A673 (cell line): ENCODE data around the gene ELK3. TPM values are rescaled to one million over a fixed set of nuclear protein-coding genes. Genes with fewer than 3 reads are reported as not detected.

Source experiments
- BruUV-seq: library from RNA; stranded (reverse); fragments of 400-500 nt; replicated peaks from 2 replicates; lab custom pipeline; 2021; lab: Mats Ljungman, UMichigan
- CTCF ChIA-PET: fragments of 300-600 bp; sonication (Branson Sonifier 250); formaldehyde crosslinking; loops from one replicate; lab custom pipeline; 2022; ENCODE audit warnings: antibody characterized with exemption; lab: Charles Lee
- POLR2A ChIA-PET: fragments of 300-600 bp; sonication (Branson Sonifier 250); formaldehyde crosslinking; loops from one replicate; lab custom pipeline; 2022; ENCODE audit warnings: antibody characterized with exemption; ENCODE audit not compliant: low non-redundant PET; lab: Charles Lee
- DNase-seq: peaks from one replicate; pipeline ENCODE4 v3.0.0-alpha.2; 2015; ENCODE audit warnings: low spot score
- H3K27ac ChIP-seq: fragments of 200-600 bp; sonication (generic); 2 replicates; pipeline ENCODE4 v1.5.1; 2016; ENCODE audit warnings: mixed run types, low read depth, mild to moderate bottlenecking, mixed read lengths, antibody characterized with exemption, low read length; ENCODE audit not compliant: poor library complexity, severe bottlenecking
- H3K27me3 ChIP-seq: fragments of 200-600 bp; sonication (generic); replicated peaks from 2 replicates; pipeline ENCODE4 v1.6.1; 2017; ENCODE audit warnings: mixed run types, low read depth, mild to moderate bottlenecking, mixed read lengths, antibody characterized with exemption, low read length; ENCODE audit not compliant: insufficient read depth, poor library complexity
- H3K36me3 ChIP-seq: fragments of 200-600 bp; sonication (generic); 2 replicates; pipeline ENCODE4 v1.6.1; 2016; ENCODE audit warnings: mixed run types, mild to moderate bottlenecking, mixed read lengths, antibody characterized with exemption, low read length; ENCODE audit not compliant: insufficient read depth, poor library complexity, severe bottlenecking
- H3K4me1 ChIP-seq: fragments of 200-600 bp; sonication (generic); 2 replicates; pipeline ENCODE4 v1.6.1; 2017; ENCODE audit warnings: mixed run types, mild to moderate bottlenecking, mixed read lengths, antibody characterized with exemption, low read length; ENCODE audit not compliant: insufficient read depth, poor library complexity, severe bottlenecking
- H3K4me3 ChIP-seq: fragments of 200-600 bp; sonication (generic); 2 replicates; pipeline ENCODE4 v1.5.1; 2016; ENCODE audit warnings: low read depth, mixed run types, mild to moderate bottlenecking, mixed read lengths, low read length; ENCODE audit not compliant: poor library complexity, severe bottlenecking
- H3K9me3 ChIP-seq: fragments of 200-600 bp; sonication (generic); 2 replicates; pipeline ENCODE4 v1.6.1; 2016; ENCODE audit warnings: mixed run types, low read depth, mild to moderate bottlenecking, mixed read lengths, antibody characterized with exemption, low read length; ENCODE audit not compliant: poor library complexity, severe bottlenecking
- CTCF ChIP-seq: fragments of 300-800, 200-600 bp; sonication (generic); conservative IDR thresholded peaks from 2 replicates; pipeline ENCODE4 v1.5.1; 2017; ENCODE audit warnings: low read depth, mild to moderate bottlenecking, antibody characterized with exemption, low read length, moderate library complexity, mixed read lengths
- EZH2 ChIP-seq: fragments of 200-600 bp; sonication (generic); IDR thresholded peaks from 2 replicates; pipeline ENCODE4 v1.6.1; 2017; ENCODE audit warnings: borderline replicate concordance, low read depth, mild to moderate bottlenecking, mixed read lengths, antibody characterized with exemption, low read length; ENCODE audit not compliant: poor library complexity, severe bottlenecking
- intact Hi-C: fragments of 100-400 bp; cut with micrococcal nuclease; formaldehyde crosslinking; loops from one replicate; pipeline ENCODE4 v1.10.0; 2022; ENCODE audit not compliant: unreplicated experiment
- total RNA-seq: library from RNA; stranded (reverse); gene quantifications from 2 replicates; pipeline ENCODE4 v1.2.3, GENCODE V29; 2021

The ELK3 gene
- total RNA-seq, 1 experiment from 2014 or later, result 62.1 TPM

- no TSS peak for BruUV-seq
- intact Hi-C loops, result no loop called here
- Histone ChIP-seq H3K27me3 (no peaks in the 10 kb centered on the region), H3K4me1 (peaks cover 13% of the 10 kb centered on the region), H3K9me3 (no peaks in the 10 kb centered on the region), H3K27ac (no peak overlapping the region), H3K4me3 (no peak overlapping the region), H3K36me3 (peaks cover 48% of the 10 kb centered on the region)
- TF ChIP-seq EZH2 (no peak), CTCF (no peak)
- ChIA-PET POLR2A (no interaction called here), CTCF (no interaction called here)
- DNase-seq, result no peak
Observed at GRCh38 chr12:96263449-96263902, 69.3 kb downstream of the ELK3 start.

- no peaks in the 10 kb centered on the region for H3K9me3 ChIP-seq
- no peak for DNase-seq
- H3K4me1 ChIP-seq, result no peaks in the 10 kb centered on the region
- no peaks in the 10 kb centered on the region for H3K27me3 ChIP-seq
- H3K36me3 ChIP-seq, result peaks cover 41% of the 10 kb centered on the region
- ChIA-PET POLR2A (no interaction called here), CTCF (no interaction called here)
- BruUV-seq, result no TSS peak
- no peak overlapping the region for H3K27ac ChIP-seq
- H3K4me3 ChIP-seq, result no peak overlapping the region
- no peak for TF ChIP-seq CTCF
- no peak for TF ChIP-seq EZH2
- intact Hi-C loops, result no loop called here
Observed at GRCh38 chr12:96265400-96265799, 71.2 kb downstream of the ELK3 start.

GRCh38 chr12:96265836-96266235 lies 71.7 kb downstream of the ELK3 start:
- Histone ChIP-seq H3K4me1 (no peaks in the 10 kb centered on the region), H3K27ac (no peak overlapping the region), H3K36me3 (peaks cover 41% of the 10 kb centered on the region), H3K9me3 (no peaks in the 10 kb centered on the region), H3K27me3 (no peaks in the 10 kb centered on the region), H3K4me3 (no peak overlapping the region)
- POLR2A ChIA-PET, result no interaction called here
- intact Hi-C loops, result no loop called here
- TF ChIP-seq EZH2, result no peak
- no peak for TF ChIP-seq CTCF
- CTCF ChIA-PET, result no interaction called here
- no TSS peak for BruUV-seq
- DNase-seq, result no peak
